ENCODE measurements around the gene NPAS1. TPM values are rescaled to one million over a fixed set of nuclear protein-coding genes. Genes with fewer than 3 reads are reported as not detected.

NPAS1 gene
- polyA plus RNA-seq, 1 donor (not counting 4 experiments of a cell fraction or from before 2014, with no cell fraction given), result 0.42 TPM

DNA sequence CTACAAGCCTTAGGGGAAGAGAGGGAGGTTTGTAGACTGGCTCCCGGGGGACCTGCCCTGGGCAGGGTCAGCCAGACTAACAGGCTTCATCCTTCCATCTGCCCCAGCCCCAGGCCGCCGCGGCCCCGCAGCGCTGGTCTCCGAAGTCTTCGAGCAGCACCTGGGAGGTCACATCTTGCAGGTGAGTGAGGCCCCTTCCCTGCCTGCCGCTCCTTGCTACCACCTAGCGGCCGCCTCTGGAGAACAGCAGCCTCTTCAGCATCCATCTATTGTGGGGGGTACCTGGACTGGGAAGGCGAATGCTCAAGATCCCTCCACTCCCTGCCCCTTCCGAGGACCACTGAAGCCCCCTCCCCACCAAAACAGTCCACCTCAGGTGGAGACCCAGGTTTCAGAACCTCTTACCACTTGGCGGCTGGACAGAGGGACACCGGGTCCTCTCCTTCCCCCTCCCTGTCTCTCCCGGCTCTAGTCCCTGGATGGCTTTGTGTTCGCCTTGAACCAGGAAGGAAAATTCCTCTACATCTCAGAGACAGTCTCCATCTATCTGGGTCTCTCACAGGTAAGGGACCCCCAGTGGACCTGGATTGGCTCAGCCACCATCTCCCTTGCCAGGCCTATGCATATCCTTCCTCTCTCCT lies 12.7 kb downstream of the NPAS1 start:
- Histone ChIP-seq H4K20me1 (ENCODE audit: control insufficient read depth, extremely low read depth, insufficient read depth, low read length) (no peaks in the 10 kb centered on the region), H3K4me1 (ENCODE audit: control insufficient read depth, extremely low read depth, insufficient read depth, low read length) (peaks cover 14% of the 10 kb centered on the region), H3K9me1 (ENCODE audit: control insufficient read depth, extremely low read depth, insufficient read depth, low read length) (no peaks in the 10 kb centered on the region), H3K4me3 (ENCODE audit: control insufficient read depth in 2 of 3, extremely low read depth in 1 of 3, insufficient read depth in 2 of 3, low read depth in 1 of 3, low read length in 3 of 3) (no peak overlapping the region), H3K9me3 (ENCODE audit: control insufficient read depth, low read depth, low read length) (no peaks in the 10 kb centered on the region), H3K36me3 (ENCODE audit: control insufficient read depth in 2 of 2, extremely low read depth in 1 of 2, insufficient read depth in 2 of 2, low read length in 2 of 2) (no peaks in the 10 kb centered on the region), H3K9ac (ENCODE audit: control insufficient read depth, extremely low read depth, insufficient read depth, low read length) (no peak overlapping the region), H3K4me2 (ENCODE audit: control insufficient read depth, extremely low read depth, insufficient read depth, low read depth, low read length) (no peak overlapping the region), H3K27ac (ENCODE audit: control insufficient read depth, insufficient read depth, low read length) (no peak overlapping the region), H2AFZ (ENCODE audit: control insufficient read depth, low read length) (no peak overlapping the region), H3K79me2 (ENCODE audit: control insufficient read depth, insufficient read depth, low read length) (no peaks in the 10 kb centered on the region), H3K27me3 (ENCODE audit: control insufficient read depth, extremely low read depth, insufficient read depth, low read length) (peaks cover 13% of the 10 kb centered on the region)
- no peak for FAIRE-seq
- dilution Hi-C loops (cut with MboI; ENCODE audit: extremely low pct_ligation_motif_present, low sequenced_read_pairs), result no loop called here
- TF ChIP-seq, protein P1, sequence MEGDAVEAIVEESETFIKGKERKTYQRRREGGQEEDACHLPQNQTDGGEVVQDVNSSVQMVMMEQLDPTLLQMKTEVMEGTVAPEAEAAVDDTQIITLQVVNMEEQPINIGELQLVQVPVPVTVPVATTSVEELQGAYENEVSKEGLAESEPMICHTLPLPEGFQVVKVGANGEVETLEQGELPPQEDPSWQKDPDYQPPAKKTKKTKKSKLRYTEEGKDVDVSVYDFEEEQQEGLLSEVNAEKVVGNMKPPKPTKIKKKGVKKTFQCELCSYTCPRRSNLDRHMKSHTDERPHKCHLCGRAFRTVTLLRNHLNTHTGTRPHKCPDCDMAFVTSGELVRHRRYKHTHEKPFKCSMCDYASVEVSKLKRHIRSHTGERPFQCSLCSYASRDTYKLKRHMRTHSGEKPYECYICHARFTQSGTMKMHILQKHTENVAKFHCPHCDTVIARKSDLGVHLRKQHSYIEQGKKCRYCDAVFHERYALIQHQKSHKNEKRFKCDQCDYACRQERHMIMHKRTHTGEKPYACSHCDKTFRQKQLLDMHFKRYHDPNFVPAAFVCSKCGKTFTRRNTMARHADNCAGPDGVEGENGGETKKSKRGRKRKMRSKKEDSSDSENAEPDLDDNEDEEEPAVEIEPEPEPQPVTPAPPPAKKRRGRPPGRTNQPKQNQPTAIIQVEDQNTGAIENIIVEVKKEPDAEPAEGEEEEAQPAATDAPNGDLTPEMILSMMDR (optimal IDR thresholded peaks at IDR 0.05 in 1 of 3, IDR thresholded peaks at IDR 0.05 in 1 of 3, conservative IDR thresholded peaks at IDR 0.05 in 1 of 3; ENCODE audit: extremely low read depth in 1 of 3, insufficient read depth in 2 of 3, low read length in 3 of 3), result peak; percentile 89 to 96 (median 95)
- no peak for TF ChIP-seq EZH2 (IDR thresholded peaks at IDR 0.05; ENCODE audit: low read length)
- no peak for DNase-seq (ENCODE audit: low read depth, low spot score)

DNA sequence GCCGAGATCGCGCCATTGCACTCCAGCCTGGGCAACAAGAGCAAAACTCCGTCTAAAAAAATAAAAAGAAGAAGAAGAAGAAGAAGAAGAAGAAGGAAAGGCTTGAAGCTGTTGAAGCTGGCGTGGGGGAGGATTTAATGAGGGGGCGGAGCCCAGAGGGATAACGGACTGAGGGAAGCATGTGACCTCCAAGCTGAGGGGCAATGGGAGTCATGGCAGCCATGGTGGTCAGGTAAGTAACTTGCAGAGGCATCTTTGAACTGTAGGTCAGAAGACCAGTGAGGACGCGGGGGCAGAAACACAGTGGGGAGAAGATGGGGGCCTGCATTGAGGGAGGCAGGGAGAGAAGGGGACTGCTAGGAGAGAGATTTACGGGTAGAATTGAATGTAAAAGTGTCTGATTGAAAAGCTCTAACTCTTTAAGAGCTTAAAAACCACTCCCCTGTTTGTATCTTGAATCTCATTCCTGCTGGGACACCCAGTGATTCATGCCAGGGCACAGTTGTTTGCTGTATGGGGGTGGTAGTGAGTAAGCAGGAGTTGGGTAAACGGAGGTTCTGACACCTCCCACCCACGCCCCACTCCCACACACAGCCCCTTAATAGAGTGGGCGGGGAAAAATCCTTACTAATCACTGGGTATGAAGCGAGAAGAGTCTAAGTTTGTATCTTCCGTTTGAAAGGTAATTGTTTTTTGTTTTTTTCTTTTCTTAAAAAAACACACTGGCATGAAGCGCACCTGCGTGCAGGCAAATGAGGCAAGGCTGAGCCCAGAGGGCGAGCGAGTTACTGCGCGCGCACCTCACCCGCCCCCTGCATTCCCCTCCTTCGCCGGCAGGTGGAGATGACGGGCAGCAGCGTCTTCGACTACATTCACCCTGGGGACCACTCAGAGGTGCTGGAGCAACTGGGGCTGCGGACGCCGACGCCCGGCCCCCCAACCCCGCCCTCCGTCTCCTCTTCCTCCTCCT lies 15.8 kb downstream of the NPAS1 start:
- Histone ChIP-seq H3K36me3 (ENCODE audit: control insufficient read depth in 2 of 2, extremely low read depth in 1 of 2, insufficient read depth in 2 of 2, low read length in 2 of 2) (no peaks in the 10 kb centered on the region), H3K27ac (ENCODE audit: control insufficient read depth, insufficient read depth, low read length) (peak overlapping the region; percentile 91), H3K4me1 (ENCODE audit: control insufficient read depth, extremely low read depth, insufficient read depth, low read length) (peaks cover 14% of the 10 kb centered on the region), H2AFZ (ENCODE audit: control insufficient read depth, low read length) (peak overlapping the region; percentile 94), H3K9me3 (ENCODE audit: control insufficient read depth, low read depth, low read length) (no peaks in the 10 kb centered on the region), H3K9me1 (ENCODE audit: control insufficient read depth, extremely low read depth, insufficient read depth, low read length) (no peaks in the 10 kb centered on the region), H3K4me2 (ENCODE audit: control insufficient read depth, extremely low read depth, insufficient read depth, low read depth, low read length) (peak overlapping the region; percentile 97), H3K9ac (ENCODE audit: control insufficient read depth, extremely low read depth, insufficient read depth, low read length) (peak overlapping the region; percentile 81), H3K79me2 (ENCODE audit: control insufficient read depth, insufficient read depth, low read length) (no peaks in the 10 kb centered on the region), H4K20me1 (ENCODE audit: control insufficient read depth, extremely low read depth, insufficient read depth, low read length) (no peaks in the 10 kb centered on the region), H3K4me3 (ENCODE audit: control insufficient read depth in 2 of 3, extremely low read depth in 1 of 3, insufficient read depth in 2 of 3, low read depth in 1 of 3, low read length in 3 of 3) (peak overlapping the region; percentile 42 to 77 (median 77)), H3K27me3 (ENCODE audit: control insufficient read depth, extremely low read depth, insufficient read depth, low read length) (no peaks in the 10 kb centered on the region)
- DNase-seq (ENCODE audit: low read depth, low spot score), result peak; percentile 88
- FAIRE-seq, result peak; percentile 76
- dilution Hi-C loops (cut with MboI; ENCODE audit: extremely low pct_ligation_motif_present, low sequenced_read_pairs), result no loop called here
- TF ChIP-seq, protein P1 (optimal IDR thresholded peaks at IDR 0.05 in 1 of 3, IDR thresholded peaks at IDR 0.05 in 1 of 3, conservative IDR thresholded peaks at IDR 0.05 in 1 of 3; ENCODE audit: extremely low read depth in 1 of 3, insufficient read depth in 2 of 3, low read length in 3 of 3), result peak; percentile 91 to 97 (median 96)
- TF ChIP-seq EZH2 (IDR thresholded peaks at IDR 0.05; ENCODE audit: low read length), result no peak
